ENCODE results near the gene SEMG1. TPM values are rescaled to one million over a fixed set of nuclear protein-coding genes. Genes with fewer than 3 reads are reported as not detected.
A peak's percentile ranks its signal among the peaks of the same experiment; 100 is the strongest.

SEMG1 gene
- total RNA-seq, 4 donors from 2014 or later = 0.27 TPM; not detected in 3

- 97 to 100% methylated on average over 3 to 4 of the region's 4 CpGs for whole genome bisulfite sequencing, 2 donors (ENCODE audit: low coverage in 1 of 2)
- intact Hi-C loops (cut with DNase I; ENCODE audit: low total_unique reads) = no loop called here
- DNase-seq = no peak
- no peaks in the 10 kb centered on the region for H3K36me3 ChIP-seq
- no peak within 1 kb of the TSS for H3K27ac ChIP-seq
- TF ChIP-seq POLR2A (IDR thresholded peaks at IDR 0.05) (no peak), POLR2AphosphoS5 (IDR thresholded peaks at IDR 0.05) (no peak), EP300 (IDR thresholded peaks at IDR 0.05; ENCODE audit: low read depth) (no peak), CTCF (IDR thresholded peaks at IDR 0.05) (no peak)
- H3K27me3 ChIP-seq = peaks cover 29% of the 10 kb centered on the region
- H3K4me1 ChIP-seq = no peaks in the 10 kb centered on the region
- H3K4me3 ChIP-seq = no peak within 1 kb of the TSS
- no peaks in the 10 kb centered on the region for H3K9me3 ChIP-seq
- in situ Hi-C loops (cut with MboI; ENCODE audit: low pct_ligation_motif_present in 1 of 4, low pct_unique_long_range_greater_than_20kb in 1 of 4, low sequenced_read_pairs in 3 of 4) = no loop called here
Measured at GRCh38 chr20:45221076-45221475, 14.2 kb downstream of the SEMG1 start, which contains the start of gene SEMG2. Gene SEMG2, plus strand, starts transcription at chr20:45221373. Its CDS starts 17 bp downstream, at chr20:45221390.

GRCh38 chr20:45223136-45223535, 16.3 kb downstream of the SEMG1 start:
- in situ Hi-C loops (cut with MboI; ENCODE audit: low pct_ligation_motif_present in 1 of 4, low pct_unique_long_range_greater_than_20kb in 1 of 4, low sequenced_read_pairs in 3 of 4) (no loop called here), intact Hi-C loops (cut with DNase I; ENCODE audit: low total_unique reads) (no loop called here)
- H3K27ac ChIP-seq = no peak overlapping the region
- TF ChIP-seq CTCF (IDR thresholded peaks at IDR 0.05) (no peak), EP300 (IDR thresholded peaks at IDR 0.05; ENCODE audit: low read depth) (no peak), POLR2AphosphoS5 (IDR thresholded peaks at IDR 0.05) (no peak), POLR2A (IDR thresholded peaks at IDR 0.05) (no peak)
- no peaks in the 10 kb centered on the region for H3K4me1 ChIP-seq
- no peak overlapping the region for H3K4me3 ChIP-seq
- H3K36me3 ChIP-seq = no peaks in the 10 kb centered on the region
- no peak for DNase-seq
- no peaks in the 10 kb centered on the region for H3K9me3 ChIP-seq
- peaks cover 44% of the 10 kb centered on the region for H3K27me3 ChIP-seq

GRCh38 chr20:45226287-45226686, 19.5 kb downstream of the SEMG1 start:
- intact Hi-C loops (cut with DNase I; ENCODE audit: low total_unique reads) = no loop called here
- DNase-seq = no peak
- H3K36me3 ChIP-seq = no peaks in the 10 kb centered on the region

GRCh38 chr20:45229264-45230056, 22.6 kb downstream of the SEMG1 start:
- 68 to 80% methylated on average over 4 to 18 of the region's 18 CpGs for WGBS, 2 donors (ENCODE audit: low coverage in 1 of 2)
- TF ChIP-seq EP300 (IDR thresholded peaks at IDR 0.05; ENCODE audit: low read depth) (no peak), POLR2A (IDR thresholded peaks at IDR 0.05) (no peak), CTCF (IDR thresholded peaks at IDR 0.05) (peak; percentile 30 to 87 (median 64)), POLR2AphosphoS5 (IDR thresholded peaks at IDR 0.05) (no peak)
- Histone ChIP-seq H3K4me1 (no peaks in the 10 kb centered on the region), H3K36me3 (no peaks in the 10 kb centered on the region), H3K4me3 (no peak overlapping the region), H3K27me3 (peaks cover 49% of the 10 kb centered on the region), H3K27ac (no peak overlapping the region), H3K9me3 (no peaks in the 10 kb centered on the region)
- in situ Hi-C loops (cut with MboI; ENCODE audit: low pct_ligation_motif_present in 1 of 4, low pct_unique_long_range_greater_than_20kb in 1 of 4, low sequenced_read_pairs in 3 of 4) (no loop called here), intact Hi-C loops (cut with DNase I; ENCODE audit: low total_unique reads) (no loop called here)
- DNase-seq = peak; percentile 76

More at GRCh38 chr20:45226287-45226686, 19.5 kb downstream of the SEMG1 start:
- 85 to 94% methylated on average over 1 of the region's 1 CpG for WGBS, 2 donors (ENCODE audit: low coverage in 1 of 2)
- no peak overlapping the region for H3K27ac ChIP-seq
- no peak overlapping the region for H3K4me3 ChIP-seq
- H3K27me3 ChIP-seq = peaks cover 57% of the 10 kb centered on the region
- no peak for TF ChIP-seq POLR2A (IDR thresholded peaks at IDR 0.05)
- no peak for TF ChIP-seq CTCF (IDR thresholded peaks at IDR 0.05)
- TF ChIP-seq POLR2AphosphoS5 (IDR thresholded peaks at IDR 0.05) = no peak
- no peak for TF ChIP-seq EP300 (IDR thresholded peaks at IDR 0.05; ENCODE audit: low read depth)
- in situ Hi-C loops (cut with MboI; ENCODE audit: low pct_ligation_motif_present in 1 of 4, low pct_unique_long_range_greater_than_20kb in 1 of 4, low sequenced_read_pairs in 3 of 4) = no loop called here
- no peaks in the 10 kb centered on the region for H3K4me1 ChIP-seq
- no peaks in the 10 kb centered on the region for H3K9me3 ChIP-seq
